Smooth muscle cell (in vitro differentiated cells): ENCODE data around the gene ITGA8. TPM values are rescaled to one million over a fixed set of nuclear protein-coding genes. Genes with fewer than 3 reads are reported as not detected.

Experiments
- DNase-seq: peaks from one replicate; lab custom pipeline; 2025; ENCODE audit not compliant: unreplicated experiment; lab: John Stamatoyannopoulos, UW
- H2AFZ ChIP-seq: fragments of 200-600 bp; sonication (generic); 2 replicates; pipeline ENCODE4 v1.6.0; 2016; ENCODE audit warnings: antibody characterized with exemption, low read depth, mild to moderate bottlenecking
- H3F3A ChIP-seq: fragments of 200-600 bp; sonication (generic); 2 replicates; pipeline ENCODE4 v1.6.0; 2017; ENCODE audit warnings: antibody characterized with exemption, low read depth
- H3K27ac ChIP-seq: fragments of 200-600 bp; sonication (generic); 2 replicates; pipeline ENCODE4 v1.5.1; 2016; ENCODE audit warnings: low read depth, mild to moderate bottlenecking
- H3K27me3 ChIP-seq: fragments of 200-600 bp; sonication (generic); 2 replicates; pipeline ENCODE4 v1.6.1; 2016; ENCODE audit warnings: low read depth, mild to moderate bottlenecking
- H3K36me3 ChIP-seq: fragments of 200-600 bp; sonication (generic); 2 replicates; pipeline ENCODE4 v1.5.1; 2016; ENCODE audit warnings: low read depth
- H3K4me1 ChIP-seq: fragments of 200-600 bp; sonication (generic); 2 replicates; pipeline ENCODE4 v1.5.1; 2016; ENCODE audit warnings: low read depth
- H3K4me2 ChIP-seq: fragments of 200-600 bp; sonication (generic); 2 replicates; pipeline ENCODE4 v1.6.0; 2016; ENCODE audit warnings: mild to moderate bottlenecking
- H3K4me3 ChIP-seq: fragments of 200-600 bp; sonication (generic); 2 replicates; pipeline ENCODE4 v1.5.1; 2016; ENCODE audit warnings: mild to moderate bottlenecking
- H3K79me2 ChIP-seq: fragments of 200-600 bp; sonication (generic); 2 replicates; pipeline ENCODE4 v1.6.0; 2016; ENCODE audit warnings: low read depth, mild to moderate bottlenecking
- H3K9ac ChIP-seq: fragments of 200-600 bp; sonication (generic); 2 replicates; pipeline ENCODE4 v1.6.0; 2016; ENCODE audit warnings: low read depth
- H3K9me3 ChIP-seq: fragments of 200-600 bp; sonication (generic); replicated peaks from 2 replicates; pipeline ENCODE4 v1.5.1; 2016; ENCODE audit warnings: low read depth
- H4K20me1 ChIP-seq: fragments of 200-600 bp; sonication (generic); 2 replicates; pipeline ENCODE4 v1.6.0; 2016; ENCODE audit warnings: low read depth
- CTCF ChIP-seq: fragments of 200-600 bp; sonication (generic); IDR thresholded peaks from 2 replicates; pipeline ENCODE4 v1.5.1; 2017; ENCODE audit warnings: borderline replicate concordance, mild to moderate bottlenecking, antibody characterized with exemption; ENCODE audit not compliant: insufficient read depth, poor library complexity, severe bottlenecking
- WGBS: methylation state at CpG from one replicate; pipeline ENCODE4 v1.1.7; 2016; ENCODE audit warnings: low lambda C conversion rate; 5-methylcytosine and 5-hydroxymethylcytosine counted together
- polyA plus RNA-seq: library from polyadenylated mRNA; unstranded; fragments of >200 nt; fragmentation: Nextera tagmentation; extraction: Ambion mirVana; gene quantifications from 2 replicates; pipeline ENCODE4 v1.2.1, GENCODE V29; 2016
- total RNA-seq: library from RNA; depleted of rRNA; stranded (reverse); fragments of >200 nt; gene quantifications from 2 replicates; pipeline ENCODE4 v1.2.3, GENCODE V29; 2014

Gene ITGA8
- total and polyA plus RNA-seq, 2 experiments from 2014 or later, result 0.02 to 0.36 TPM

GRCh38 chr10:15652117-15652516 is 67.6 kb downstream of the ITGA8 start:
- TF ChIP-seq CTCF, result no peak
- WGBS, result 60% methylated on average over 7 of the region's 7 CpGs

GRCh38 chr10:15651175-15651574 is 68.5 kb downstream of the ITGA8 start:
- no peak overlapping the region for H3K9ac ChIP-seq
- no peaks in the 10 kb centered on the region for H3F3A ChIP-seq
- no peaks in the 10 kb centered on the region for H4K20me1 ChIP-seq
- peak overlapping the region; percentile 48 for H3K4me2 ChIP-seq
- H3K27ac ChIP-seq, result no peak overlapping the region
- H3K79me2 ChIP-seq, result no peaks in the 10 kb centered on the region
- no peaks in the 10 kb centered on the region for H3K27me3 ChIP-seq
- no peaks in the 10 kb centered on the region for H3K36me3 ChIP-seq
- no peaks in the 10 kb centered on the region for H3K4me1 ChIP-seq
- no peaks in the 10 kb centered on the region for H3K9me3 ChIP-seq
- no peak for DNase-seq
- TF ChIP-seq CTCF, result no peak
- H2AFZ ChIP-seq, result no peak overlapping the region
- WGBS, result 36% methylated on average over 6 of the region's 6 CpGs
- peak overlapping the region; percentile 14 for H3K4me3 ChIP-seq

More at GRCh38 chr10:15652117-15652516, 67.6 kb downstream of the ITGA8 start:
- no peaks in the 10 kb centered on the region for H3K79me2 ChIP-seq
- H2AFZ ChIP-seq, result no peak overlapping the region
- no peak overlapping the region for H3K27ac ChIP-seq
- no peaks in the 10 kb centered on the region for H3K4me1 ChIP-seq
- peak overlapping the region; percentile 48 for H3K4me2 ChIP-seq
- H3F3A ChIP-seq, result no peaks in the 10 kb centered on the region
- H3K9ac ChIP-seq, result no peak overlapping the region
- H4K20me1 ChIP-seq, result no peaks in the 10 kb centered on the region
- no peaks in the 10 kb centered on the region for H3K9me3 ChIP-seq
- no peak for DNase-seq
- H3K36me3 ChIP-seq, result no peaks in the 10 kb centered on the region
- H3K27me3 ChIP-seq, result no peaks in the 10 kb centered on the region
- H3K4me3 ChIP-seq, result no peak overlapping the region

- Histone ChIP-seq H3K9me3 (no peaks in the 10 kb centered on the region), H3K36me3 (no peaks in the 10 kb centered on the region), H3K79me2 (no peaks in the 10 kb centered on the region), H3F3A (no peaks in the 10 kb centered on the region), H3K27ac (no peak overlapping the region), H4K20me1 (no peaks in the 10 kb centered on the region), H2AFZ (no peak overlapping the region), H3K4me2 (no peak overlapping the region), H3K4me1 (no peaks in the 10 kb centered on the region), H3K9ac (no peak overlapping the region), H3K27me3 (no peaks in the 10 kb centered on the region), H3K4me3 (no peak overlapping the region)
- no peak for TF ChIP-seq CTCF
- WGBS, result 49% methylated on average over 2 of the region's 2 CpGs
- no peak for DNase-seq
These were observed 77.6 kb downstream of the ITGA8 start for GRCh38 chr10:15642095-15642494.

DNA sequence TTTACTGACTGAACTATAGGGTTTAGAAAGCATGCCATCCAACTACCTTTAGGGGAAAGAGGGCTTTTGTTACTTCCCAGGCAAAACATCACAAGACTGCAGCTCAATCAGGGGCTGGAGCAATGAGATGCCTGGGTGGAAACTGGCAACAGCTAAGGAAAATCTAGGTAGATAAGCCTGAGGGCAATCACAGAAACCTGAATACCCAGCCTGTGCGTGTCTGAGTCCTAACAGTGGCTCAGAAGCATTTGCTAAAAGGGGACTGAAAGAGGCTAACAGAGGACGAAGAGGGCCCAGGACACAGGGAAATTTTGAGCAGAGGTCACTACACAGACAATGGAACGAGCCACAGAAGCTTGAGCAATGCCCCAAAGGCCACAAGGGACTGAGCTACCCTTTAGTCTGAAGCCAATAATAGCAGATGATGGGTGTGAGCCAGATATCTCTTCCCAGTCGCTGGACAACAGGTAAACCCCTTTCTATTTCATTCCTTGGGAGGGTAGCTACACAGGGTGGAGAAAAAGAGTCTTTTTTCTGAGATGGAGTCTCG is 79.1 kb downstream of the ITGA8 start:
- Histone ChIP-seq H2AFZ (no peak overlapping the region), H3K4me2 (no peak overlapping the region), H3K27ac (no peak overlapping the region), H3K36me3 (no peaks in the 10 kb centered on the region), H3F3A (no peaks in the 10 kb centered on the region), H3K4me3 (no peak overlapping the region), H3K27me3 (no peaks in the 10 kb centered on the region), H3K9ac (no peak overlapping the region), H3K4me1 (no peaks in the 10 kb centered on the region), H3K9me3 (no peaks in the 10 kb centered on the region), H3K79me2 (no peaks in the 10 kb centered on the region), H4K20me1 (no peaks in the 10 kb centered on the region)
- no peak for TF ChIP-seq CTCF
- WGBS, result 81% methylated on average over 5 of the region's 5 CpGs
- no peak for DNase-seq
